Effector CD4-positive, alpha-beta T cell (primary cell): ENCODE results near the gene DYRK1A.

Experiments used
- DNase-seq: peaks from one replicate; pipeline ENCODE4 v3.0.0-alpha.2; 2020

Gene DYRK1A

GRCh38 chr21:37365517-37366481 lies 774 bp upstream of the DYRK1A start:
- DNase-seq, result peak; percentile 58

- DNase-seq, result no peak
Measured at GRCh38 chr21:37367336-37367702, 746 bp downstream of the DYRK1A start.

- DNase-seq, result peak; percentile 21
Measured at GRCh38 chr21:37367703-37368540, 1.3 kb downstream of the DYRK1A start.

- DNase-seq, result no peak
Measured at GRCh38 chr21:37368541-37369279, 2.1 kb downstream of the DYRK1A start.

GRCh38 chr21:37369307-37369854 lies 2.8 kb downstream of the DYRK1A start:
- DNase-seq, result no peak

- no peak for DNase-seq
Measured at GRCh38 chr21:37370152-37371040, 3.8 kb downstream of the DYRK1A start.

GRCh38 chr21:37371041-37371397 lies 4.4 kb downstream of the DYRK1A start:
- DNase-seq, result no peak

GRCh38 chr21:37372127-37372731 lies 5.7 kb downstream of the DYRK1A start:
- DNase-seq, result no peak

GRCh38 chr21:37372951-37373350 lies 6.4 kb downstream of the DYRK1A start:
- DNase-seq, result no peak

- no peak for DNase-seq
Measured at GRCh38 chr21:37373539-37373938, 7.0 kb downstream of the DYRK1A start.

GRCh38 chr21:37374027-37374426 lies 7.5 kb downstream of the DYRK1A start:
- no peak for DNase-seq

GRCh38 chr21:37375866-37376574 lies 9.4 kb downstream of the DYRK1A start:
- no peak for DNase-seq

GRCh38 chr21:37378700-37379139 lies 12.1 kb downstream of the DYRK1A start:
- DNase-seq, result no peak

GRCh38 chr21:37380349-37381323 lies 14.1 kb downstream of the DYRK1A start:
- no peak for DNase-seq

- DNase-seq, result no peak
Measured at GRCh38 chr21:37381883-37382585, 15.5 kb downstream of the DYRK1A start.

GRCh38 chr21:37383086-37383485 lies 16.5 kb downstream of the DYRK1A start:
- no peak for DNase-seq

GRCh38 chr21:37383784-37384311 lies 17.3 kb downstream of the DYRK1A start:
- DNase-seq, result no peak

GRCh38 chr21:37384416-37384815 lies 17.8 kb downstream of the DYRK1A start:
- no peak for DNase-seq
